Adrenal gland (tissue), 12 donors: ENCODE data around the gene BABAM2. TPM values are rescaled to one million over a fixed set of nuclear protein-coding genes. Genes with fewer than 3 reads are reported as not detected.

Experiments
- DNase-seq, 7 donors: peaks; one replicate each; pipeline ENCODE4 v3.0.0-alpha.2; 2019 to 2020
- H3K27ac ChIP-seq, 5 donors: fragments of 200-600 bp; sonication (generic) in 4 of 5; 1 replicate in 3 of 5; 2 replicates in 2 of 5; pipeline versions ENCODE4 v1.5.1 to v1.8.0; 2016 to 2020; ENCODE audit warnings: mild to moderate bottlenecking in 1 of 5
- H3K27me3 ChIP-seq: fragments of 200-600 bp; 2 replicates; pipeline ENCODE4 v1.8.0; 2021
- H3K36me3 ChIP-seq, 2 donors: fragments of 200-600 bp; replicated peaks in 1 of 2; 1 replicate in 1 of 2; 2 replicates in 1 of 2; pipeline versions ENCODE4 v1.5.1 to v1.8.0; 2018 to 2022
- H3K4me1 ChIP-seq, 2 donors: fragments of 200-600 bp; replicated peaks in 1 of 2; 1 replicate in 1 of 2; 2 replicates in 1 of 2; pipeline versions ENCODE4 v1.5.1 to v1.8.0; 2018 to 2021
- H3K4me3 ChIP-seq, 4 donors: fragments of 200-600 bp; sonication (generic) in 3 of 4; one replicate each; pipeline ENCODE4 v1.5.1; 2016 to 2018
- H3K9me3 ChIP-seq, 3 donors: fragments of 200-600 bp; sonication (generic) in 1 of 3; replicated peaks in 1 of 3; 1 replicate in 2 of 3; 2 replicates in 1 of 3; pipeline versions ENCODE4 v1.5.1 to v1.8.0; 2016 to 2021
- POLR2A ChIP-seq, 2 donors: fragments of 450-650 bp; IDR thresholded peaks; one replicate each; pipeline ENCODE4 v1.6.1; 2017; ENCODE audit warnings: antibody characterized with exemption in 2 of 2, mild to moderate bottlenecking in 2 of 2, moderate library complexity in 1 of 2
- WGBS, 4 donors: extraction: QIAGEN DNeasy Blood & Tissue Kit in 2 of 4; methylation state at CpG; one replicate each; pipeline versions ENCODE4 v1.1.5 to v1.1.7; 2013 to 2017; 5-methylcytosine and 5-hydroxymethylcytosine counted together
- intact Hi-C, 2 donors: fragments of 100-400 bp; cut with DNase I; formaldehyde crosslinking; loops; one replicate each; pipeline versions ENCODE4 v1.14.1 to v1.15.0; 2022 to 2023
- polyA plus RNA-seq, 3 donors: library from polyadenylated mRNA; stranded (reverse); fragments of 200-250 nt in 2 of 3; fragments of 350-450 nt in 1 of 3; fragmentation: Illumina TruSeq in 1 of 3; extraction: RNeasy Lipid Tissue Mini Kit (QIAGEN cat#74804) in 1 of 3; gene quantifications; one replicate each; pipeline ENCODE4 v1.2.3, GENCODE V29; 2013 to 2014
- total RNA-seq, 9 donors: library from RNA; depleted of rRNA in 4 of 9; stranded (reverse); fragments of >200 nt in 4 of 9; fragments of 120-200 nt in 1 of 9; fragmentation: NEBNext Ultra II Directional in 1 of 9; extraction: Animal tissue kit (Norgen Biotek cat#: 25700) in 1 of 9; gene quantifications; one replicate each; pipeline versions ENCODE4 v1.1.0 to v1.2.4, GENCODE V29; 2013 to 2023
- TF ChIP-seq, protein P1 (sequence below), 6 experiments: fragments of 450-650 bp in 4 of 6; fragments of 200-600 bp in 2 of 6; sonication (generic) in 1 of 6; IDR thresholded peaks; 1 replicate in 5 of 6; 2 replicates in 1 of 6; pipeline versions ENCODE4 v1.5.1 to v1.8.0; 2016 to 2021; ENCODE audit warnings: antibody characterized with exemption in 6 of 6, mild to moderate bottlenecking in 2 of 6, moderate library complexity in 1 of 6
- donor health status: healthy with polysubstance abuse.
- donor health status: Bipolar disorder and iron deficiency.
- donor health status: DM: yes; HTN: yes; CAD: no.
- donor health status: DM: no; HTN: no; CAD: no.
- donor health status: DM: no; HTN: no; CAD: no.
- donor health status: DM: yes; HTN: yes; CAD: no.

BABAM2 gene
- total and polyA plus RNA-seq, 12 donors: 88.2 to 925 (median 357) TPM

- peak overlapping the region in 4 of 5 donors; percentile 6 to 18 (median 7) for H3K27ac ChIP-seq
- intact Hi-C loops: no loop called here
- no peaks in the 10 kb centered on the region for H3K9me3 ChIP-seq
- H3K36me3 ChIP-seq: no peaks in the 10 kb centered on the region
- no peaks in the 10 kb centered on the region for H3K27me3 ChIP-seq
- DNase-seq: no peak
- TF ChIP-seq, protein P1, sequence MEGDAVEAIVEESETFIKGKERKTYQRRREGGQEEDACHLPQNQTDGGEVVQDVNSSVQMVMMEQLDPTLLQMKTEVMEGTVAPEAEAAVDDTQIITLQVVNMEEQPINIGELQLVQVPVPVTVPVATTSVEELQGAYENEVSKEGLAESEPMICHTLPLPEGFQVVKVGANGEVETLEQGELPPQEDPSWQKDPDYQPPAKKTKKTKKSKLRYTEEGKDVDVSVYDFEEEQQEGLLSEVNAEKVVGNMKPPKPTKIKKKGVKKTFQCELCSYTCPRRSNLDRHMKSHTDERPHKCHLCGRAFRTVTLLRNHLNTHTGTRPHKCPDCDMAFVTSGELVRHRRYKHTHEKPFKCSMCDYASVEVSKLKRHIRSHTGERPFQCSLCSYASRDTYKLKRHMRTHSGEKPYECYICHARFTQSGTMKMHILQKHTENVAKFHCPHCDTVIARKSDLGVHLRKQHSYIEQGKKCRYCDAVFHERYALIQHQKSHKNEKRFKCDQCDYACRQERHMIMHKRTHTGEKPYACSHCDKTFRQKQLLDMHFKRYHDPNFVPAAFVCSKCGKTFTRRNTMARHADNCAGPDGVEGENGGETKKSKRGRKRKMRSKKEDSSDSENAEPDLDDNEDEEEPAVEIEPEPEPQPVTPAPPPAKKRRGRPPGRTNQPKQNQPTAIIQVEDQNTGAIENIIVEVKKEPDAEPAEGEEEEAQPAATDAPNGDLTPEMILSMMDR (IDR thresholded peaks at IDR 0.05): no peak
- H3K4me1 ChIP-seq: peaks cover 18 to 59% of the 10 kb centered on the region in 2 donors
- no peak overlapping the region for H3K4me3 ChIP-seq
Measured at GRCh38 chr2:28047681-28048080, 157.2 kb downstream of the BABAM2 start.

DNA sequence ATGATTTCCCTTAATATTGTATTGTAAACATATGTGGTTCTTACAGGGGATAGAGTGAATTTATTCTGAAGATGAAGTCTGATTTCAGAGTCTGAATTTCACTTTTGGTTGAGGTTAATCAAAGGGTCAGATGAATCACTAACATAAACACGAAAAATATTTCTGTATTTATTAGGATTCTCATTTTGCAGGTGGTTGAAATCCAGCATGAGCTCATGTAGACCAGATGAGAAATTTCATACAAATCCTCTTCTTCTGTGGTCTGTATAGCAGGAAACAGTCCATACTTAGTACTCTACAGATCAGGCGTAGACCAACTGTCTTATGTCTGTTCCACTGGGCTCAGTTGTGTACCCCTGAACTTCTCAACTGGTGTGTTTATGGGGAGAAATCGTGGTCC is 157.8 kb downstream of the BABAM2 start:
- Histone ChIP-seq H3K4me1 (peaks cover 18 to 66% of the 10 kb centered on the region in 2 donors), H3K36me3 (no peaks in the 10 kb centered on the region), H3K27me3 (no peaks in the 10 kb centered on the region), H3K9me3 (no peaks in the 10 kb centered on the region), H3K4me3 (no peak overlapping the region), H3K27ac (peak overlapping the region in 2 of 5 donors; percentile 6 to 18)
- intact Hi-C loops: no loop called here
- TF ChIP-seq, protein P1 (IDR thresholded peaks at IDR 0.05): no peak
- DNase-seq: no peak
- 74 to 80% (median 78%) methylated on average over 3 of the region's 3 CpGs for WGBS, 4 donors

DNA sequence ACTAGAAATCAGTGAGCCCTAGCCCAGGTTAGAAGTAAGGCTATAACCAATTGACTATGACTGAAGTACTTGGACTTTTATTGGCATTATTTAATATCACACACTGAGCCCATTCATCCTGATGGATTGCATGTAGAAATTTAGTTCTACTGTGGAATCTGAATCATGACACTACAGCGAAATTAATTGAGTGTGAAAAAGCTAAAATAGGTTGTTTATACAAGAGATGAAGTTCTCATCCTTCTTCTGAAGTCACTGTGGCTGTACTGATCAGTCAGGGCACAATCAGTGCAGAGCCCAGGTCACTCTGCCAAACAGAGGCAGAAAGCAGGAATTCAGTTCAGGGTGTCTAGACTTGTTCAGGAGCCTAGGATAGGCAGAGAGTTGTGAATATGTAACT is 158.9 kb downstream of the BABAM2 start:
- no peak for TF ChIP-seq POLR2A (IDR thresholded peaks at IDR 0.05)
- TF ChIP-seq, protein P1 (IDR thresholded peaks at IDR 0.05): no peak
- no peak for DNase-seq
- Histone ChIP-seq H3K36me3 (no peaks in the 10 kb centered on the region), H3K27me3 (no peaks in the 10 kb centered on the region), H3K27ac (no peak overlapping the region), H3K4me1 (peaks cover 18 to 70% of the 10 kb centered on the region in 2 donors), H3K9me3 (no peaks in the 10 kb centered on the region), H3K4me3 (no peak overlapping the region)
- WGBS, 4 donors: 81 to 96% (median 94%) methylated on average over 1 of the region's 1 CpG
- intact Hi-C loops: no loop called here

DNA sequence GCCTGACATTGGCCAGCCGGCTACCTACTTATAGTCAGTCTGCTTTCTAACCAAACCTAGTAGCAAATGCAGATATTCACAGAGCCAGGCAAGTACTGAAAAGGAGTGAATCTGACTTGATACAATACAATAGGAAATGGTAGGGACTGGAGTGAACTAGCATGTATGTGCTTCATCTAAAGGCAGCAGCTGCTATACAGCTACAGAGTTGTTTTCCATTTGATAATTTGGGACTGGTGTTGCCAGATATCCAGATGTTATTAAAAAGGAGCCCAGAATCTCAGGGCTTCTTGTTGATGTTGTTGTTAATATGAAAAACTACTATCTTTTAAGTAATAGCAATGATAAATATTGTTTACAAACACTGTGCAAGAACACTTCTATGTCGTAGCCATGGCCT is 159.4 kb downstream of the BABAM2 start:
- 82 to 91% (median 87%) methylated on average over 2 of the region's 2 CpGs for WGBS, 4 donors
- H3K4me3 ChIP-seq: no peak overlapping the region
- no peak for TF ChIP-seq POLR2A (IDR thresholded peaks at IDR 0.05)
- TF ChIP-seq, protein P1 (IDR thresholded peaks at IDR 0.05): no peak
- DNase-seq: no peak
- intact Hi-C loops: no loop called here
- H3K27ac ChIP-seq: no peak overlapping the region
- no peaks in the 10 kb centered on the region for H3K9me3 ChIP-seq
- no peaks in the 10 kb centered on the region for H3K27me3 ChIP-seq
- peaks cover 18 to 70% of the 10 kb centered on the region in 2 donors for H3K4me1 ChIP-seq
- H3K36me3 ChIP-seq: no peaks in the 10 kb centered on the region
